GM12801 (cell line): ENCODE data around the gene EDN2.

ENCODE experiments used
- TF ChIP-seq, protein P1 (sequence below): IDR thresholded peaks from one replicate; pipeline ENCODE4 v1.5.1; 2011; ENCODE audit warnings: control low read depth; ENCODE audit not compliant: insufficient read length; ENCODE audit errors: extremely low read depth

The EDN2 gene

DNA sequence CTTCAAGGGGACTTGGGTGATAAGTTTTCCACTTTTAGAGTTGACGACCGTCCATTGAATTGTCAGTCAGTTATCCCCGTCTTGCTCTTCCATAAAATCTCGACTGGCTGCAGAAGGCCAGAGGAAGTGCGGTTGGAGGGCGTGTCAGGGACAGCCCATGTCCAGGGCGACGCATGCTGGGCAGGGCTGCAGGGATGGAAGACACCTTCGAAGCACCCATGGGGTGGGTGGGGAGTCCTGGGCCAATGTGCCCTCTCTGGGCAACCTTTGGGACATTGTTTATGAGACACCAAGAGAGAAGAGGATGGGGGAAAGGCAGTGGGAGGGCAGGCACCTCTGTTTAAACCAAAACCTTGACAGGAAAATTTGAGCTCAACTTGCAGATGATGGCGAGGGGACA, 38.6 kb upstream of the EDN2 start:
- TF ChIP-seq, protein P1, sequence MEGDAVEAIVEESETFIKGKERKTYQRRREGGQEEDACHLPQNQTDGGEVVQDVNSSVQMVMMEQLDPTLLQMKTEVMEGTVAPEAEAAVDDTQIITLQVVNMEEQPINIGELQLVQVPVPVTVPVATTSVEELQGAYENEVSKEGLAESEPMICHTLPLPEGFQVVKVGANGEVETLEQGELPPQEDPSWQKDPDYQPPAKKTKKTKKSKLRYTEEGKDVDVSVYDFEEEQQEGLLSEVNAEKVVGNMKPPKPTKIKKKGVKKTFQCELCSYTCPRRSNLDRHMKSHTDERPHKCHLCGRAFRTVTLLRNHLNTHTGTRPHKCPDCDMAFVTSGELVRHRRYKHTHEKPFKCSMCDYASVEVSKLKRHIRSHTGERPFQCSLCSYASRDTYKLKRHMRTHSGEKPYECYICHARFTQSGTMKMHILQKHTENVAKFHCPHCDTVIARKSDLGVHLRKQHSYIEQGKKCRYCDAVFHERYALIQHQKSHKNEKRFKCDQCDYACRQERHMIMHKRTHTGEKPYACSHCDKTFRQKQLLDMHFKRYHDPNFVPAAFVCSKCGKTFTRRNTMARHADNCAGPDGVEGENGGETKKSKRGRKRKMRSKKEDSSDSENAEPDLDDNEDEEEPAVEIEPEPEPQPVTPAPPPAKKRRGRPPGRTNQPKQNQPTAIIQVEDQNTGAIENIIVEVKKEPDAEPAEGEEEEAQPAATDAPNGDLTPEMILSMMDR, result no peak

DNA sequence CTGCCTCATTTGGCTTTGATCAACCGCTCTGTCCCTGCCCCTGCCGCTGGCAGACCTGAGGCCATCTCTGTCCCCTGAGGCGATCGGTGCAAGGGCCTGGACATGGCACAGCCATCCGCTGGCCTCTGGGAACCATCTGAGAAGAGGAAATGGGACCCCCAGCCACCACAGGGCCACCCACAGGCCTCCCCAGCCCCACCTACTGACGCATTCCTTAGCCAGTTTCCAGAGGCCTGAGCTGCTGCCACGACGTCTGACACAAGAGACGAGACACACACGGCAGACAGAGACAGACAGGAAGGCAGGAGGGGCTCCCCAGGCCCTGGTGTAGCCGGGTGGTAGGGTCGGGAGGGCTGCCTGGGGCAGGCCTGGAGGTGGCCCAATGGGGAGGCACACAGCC, 37.3 kb upstream of the EDN2 start:
- TF ChIP-seq, protein P1, result no peak

DNA sequence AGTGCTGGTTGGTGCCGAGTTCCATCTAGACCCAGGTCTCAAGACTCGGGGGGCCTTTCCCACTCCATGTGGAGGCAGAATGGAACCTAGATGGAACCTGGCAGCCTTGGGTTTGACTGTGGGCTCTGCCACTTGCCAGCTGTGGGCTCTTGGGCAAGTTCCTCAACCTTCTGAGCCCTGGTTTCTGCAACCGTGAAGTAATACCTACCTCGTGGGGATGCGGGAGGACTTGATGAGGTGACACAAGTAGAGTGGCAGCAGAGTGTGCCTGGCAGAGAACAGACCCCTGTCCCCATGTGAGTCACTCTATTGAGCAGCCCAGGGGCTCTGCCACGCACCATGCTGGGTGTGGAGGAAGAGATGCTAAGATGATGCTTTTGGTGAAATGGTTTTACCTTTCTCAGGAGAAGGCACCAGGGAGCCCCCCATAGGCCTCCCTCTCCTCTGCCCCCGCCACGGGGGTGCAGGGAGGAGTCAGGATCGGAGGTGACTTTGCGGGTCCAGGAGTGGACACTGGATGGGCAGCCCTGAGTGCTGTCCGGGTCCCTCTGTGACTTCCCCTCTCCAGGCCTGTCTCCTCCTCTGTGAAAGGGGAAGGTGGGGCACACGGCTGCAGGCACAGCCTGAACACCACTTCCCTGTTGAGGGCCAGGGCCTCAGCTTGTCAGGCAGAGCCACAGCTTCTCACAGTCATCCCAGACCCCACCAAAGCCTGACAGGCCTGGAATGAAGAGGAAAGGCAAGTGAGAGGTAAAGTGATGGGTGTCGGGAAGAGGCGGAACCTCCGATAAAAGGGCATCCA, 36.7 kb upstream of the EDN2 start:
- TF ChIP-seq, protein P1, result no peak

DNA sequence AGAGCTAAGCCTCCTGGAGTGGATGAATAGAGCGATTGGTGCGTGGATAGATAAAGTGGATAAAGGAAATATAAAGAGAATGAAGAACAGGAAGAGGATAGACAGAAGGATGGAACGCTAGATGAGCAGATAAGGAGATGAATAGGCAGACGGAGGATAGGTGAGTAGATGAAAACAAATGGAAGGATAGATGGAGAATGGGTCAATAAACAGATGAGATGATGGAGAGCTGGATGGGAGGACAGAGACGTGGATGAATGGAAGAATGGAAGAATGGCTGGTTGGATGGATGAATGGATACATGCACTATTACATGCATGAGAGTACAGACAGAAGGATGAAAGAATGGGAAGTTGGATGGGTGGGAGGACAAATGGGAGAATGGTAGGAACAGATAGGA, 35.2 kb upstream of the EDN2 start:
- TF ChIP-seq, protein P1, result no peak

DNA sequence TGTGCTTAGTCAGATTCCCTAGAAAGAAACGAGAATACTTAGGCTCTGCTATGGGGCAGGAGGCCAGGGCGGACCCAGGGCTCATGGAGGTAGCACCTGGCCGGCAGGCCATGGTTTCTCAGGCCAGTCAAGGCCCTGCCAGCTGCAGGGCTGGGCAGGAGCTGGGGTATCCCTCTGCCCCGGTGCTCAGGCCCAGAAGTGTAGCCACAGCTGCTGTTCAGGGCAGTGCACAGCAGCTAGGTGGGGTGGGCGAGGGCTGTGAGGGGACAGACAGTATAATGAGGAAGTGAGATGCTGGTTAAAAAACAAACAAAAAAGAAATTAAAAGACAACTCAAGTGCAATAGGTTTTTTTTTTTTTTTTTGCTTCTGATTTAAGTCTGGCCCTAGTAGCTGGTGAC, 34.0 kb upstream of the EDN2 start:
- TF ChIP-seq, protein P1, result no peak

DNA sequence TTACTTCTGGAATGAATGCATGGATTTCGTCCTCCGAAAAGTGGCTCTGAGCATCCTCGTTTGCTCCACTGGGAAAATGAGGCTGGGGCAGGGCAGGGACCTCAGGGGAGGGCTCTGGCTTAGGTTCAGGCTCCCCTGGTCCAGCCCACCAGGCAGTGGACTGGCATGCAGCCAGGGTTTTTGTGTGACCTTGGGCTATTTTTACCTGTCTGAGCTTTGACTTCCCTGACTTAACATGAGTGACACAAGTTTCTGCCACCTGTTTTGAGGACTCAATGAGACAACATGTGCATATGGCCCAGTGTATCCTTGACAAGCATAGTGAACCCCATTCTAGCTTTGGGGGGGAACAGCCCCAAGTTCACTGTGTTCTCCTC, 32.6 kb upstream of the EDN2 start:
- TF ChIP-seq, protein P1, result no peak

DNA sequence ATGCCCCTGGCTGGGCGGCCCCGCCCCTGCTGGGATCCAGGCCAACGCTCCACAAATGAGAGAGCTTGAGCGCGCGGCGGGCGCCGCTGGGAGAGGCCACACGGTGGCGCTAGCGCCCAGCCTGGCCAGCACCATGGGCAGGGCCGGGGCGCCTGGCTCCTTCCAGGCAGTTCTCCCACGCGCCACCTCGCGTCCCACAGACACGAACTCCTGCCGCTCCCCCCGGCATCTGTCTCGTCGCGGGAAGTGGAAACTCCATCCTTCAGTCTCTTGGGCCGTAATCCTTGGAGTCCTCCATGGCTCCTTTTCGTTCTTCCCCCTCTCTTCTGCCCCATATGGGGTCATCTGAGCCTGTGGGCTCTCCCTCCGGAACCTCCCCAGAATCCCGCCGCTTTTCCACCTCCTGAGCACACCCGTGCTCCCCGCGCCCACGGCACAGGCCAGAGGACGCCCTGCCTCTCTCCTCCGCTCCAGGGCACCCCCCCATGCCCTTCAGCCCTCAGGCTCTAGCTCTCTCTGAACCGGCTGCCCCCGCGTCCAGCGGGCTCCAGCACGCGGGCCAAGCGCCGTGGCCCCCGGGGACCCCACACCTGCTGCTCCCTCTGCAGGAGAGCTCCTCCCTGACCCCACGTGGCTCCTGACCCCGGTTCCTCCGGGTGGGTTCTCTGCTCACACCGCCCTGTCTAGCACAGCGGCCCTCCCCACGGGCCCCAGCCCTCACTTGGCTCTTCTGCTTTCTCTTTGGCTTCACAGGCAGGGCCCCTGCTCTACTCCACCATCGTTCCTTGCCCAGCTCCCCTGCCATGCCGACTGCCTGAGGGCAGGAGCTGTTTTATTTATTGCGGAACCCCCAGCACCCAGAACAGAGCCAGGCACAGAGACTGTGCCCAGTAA, 31.9 kb upstream of the EDN2 start:
- TF ChIP-seq, protein P1, result no peak
